AG04450 (cell line): ENCODE data around the gene EPB42. TPM values are rescaled to one million over a fixed set of nuclear protein-coding genes. Genes with fewer than 3 reads are reported as not detected.

ENCODE experiments used
- CTCF ChIA-PET: fragments of 300-600, 350-600 bp; formaldehyde crosslinking; extraction: SDS; loops from one replicate; lab custom pipeline; 2022; ENCODE audit warnings: antibody characterized with exemption, inconsistent platforms; lab: Charles Lee
- POLR2A ChIA-PET: fragments of 350-600 bp; formaldehyde crosslinking; extraction: SDS; loops from one replicate; lab custom pipeline; 2021; ENCODE audit warnings: antibody characterized with exemption, inconsistent platforms; lab: Yijun Ruan, JAX
- DNase-seq: peaks from one replicate; pipeline ENCODE4 v3.0.0-alpha.2; 2011; ENCODE audit warnings: low read depth, low spot score
- H3K27ac ChIP-seq: one replicate; pipeline ENCODE4 v1.5.1; 2012; ENCODE audit warnings: low read depth, low read length, control low read depth
- H3K27me3 ChIP-seq: one replicate; pipeline ENCODE4 v1.6.0; 2012; ENCODE audit warnings: low read length; ENCODE audit not compliant: control insufficient read depth, insufficient read depth
- H3K4me3 ChIP-seq: 2 replicates; pipeline ENCODE4 v1.5.1; 2011; ENCODE audit warnings: mild to moderate bottlenecking, low read depth, low read length, control low read depth
- H3K9me3 ChIP-seq: 2 replicates; pipeline ENCODE4 v1.5.1; 2012; ENCODE audit warnings: low read length; ENCODE audit not compliant: control insufficient read depth, insufficient read depth
- polyA plus RNA-seq: library from polyadenylated mRNA; depleted of rRNA; stranded (reverse); fragments of >200 nt; gene quantifications from 2 replicates; pipeline ENCODE4 v1.2.3, GENCODE V29; 2011
- TF ChIP-seq, protein P1 (sequence below): IDR thresholded peaks from 2 replicates; pipeline ENCODE4 v1.5.1; 2011; ENCODE audit warnings: low read depth, low read length, control low read depth, inconsistent platforms

EPB42 gene
- polyA plus RNA-seq, 1 experiment, result not detected

DNA sequence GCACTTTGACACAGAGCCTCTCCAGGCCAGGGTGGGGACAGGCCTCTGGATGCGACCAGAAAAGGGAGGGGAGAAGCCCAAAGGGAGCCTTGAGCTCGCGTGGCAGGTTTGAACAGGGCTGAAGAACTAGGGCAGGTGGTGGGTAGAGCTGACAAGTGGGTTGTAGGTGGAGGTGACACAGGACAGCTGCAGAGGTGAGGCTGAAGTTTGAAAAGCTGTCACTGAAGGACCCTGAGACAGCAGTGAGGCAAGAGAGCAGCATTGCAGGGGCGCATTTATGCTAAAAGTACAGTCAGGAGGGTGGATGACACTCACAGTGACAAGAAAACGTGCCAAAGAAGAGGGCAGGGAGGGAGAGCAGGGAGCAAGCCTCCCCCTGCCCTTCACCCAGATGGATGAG lies 21.8 kb upstream of the EPB42 start:
- CTCF ChIA-PET, result no interaction called here
- TF ChIP-seq, protein P1, sequence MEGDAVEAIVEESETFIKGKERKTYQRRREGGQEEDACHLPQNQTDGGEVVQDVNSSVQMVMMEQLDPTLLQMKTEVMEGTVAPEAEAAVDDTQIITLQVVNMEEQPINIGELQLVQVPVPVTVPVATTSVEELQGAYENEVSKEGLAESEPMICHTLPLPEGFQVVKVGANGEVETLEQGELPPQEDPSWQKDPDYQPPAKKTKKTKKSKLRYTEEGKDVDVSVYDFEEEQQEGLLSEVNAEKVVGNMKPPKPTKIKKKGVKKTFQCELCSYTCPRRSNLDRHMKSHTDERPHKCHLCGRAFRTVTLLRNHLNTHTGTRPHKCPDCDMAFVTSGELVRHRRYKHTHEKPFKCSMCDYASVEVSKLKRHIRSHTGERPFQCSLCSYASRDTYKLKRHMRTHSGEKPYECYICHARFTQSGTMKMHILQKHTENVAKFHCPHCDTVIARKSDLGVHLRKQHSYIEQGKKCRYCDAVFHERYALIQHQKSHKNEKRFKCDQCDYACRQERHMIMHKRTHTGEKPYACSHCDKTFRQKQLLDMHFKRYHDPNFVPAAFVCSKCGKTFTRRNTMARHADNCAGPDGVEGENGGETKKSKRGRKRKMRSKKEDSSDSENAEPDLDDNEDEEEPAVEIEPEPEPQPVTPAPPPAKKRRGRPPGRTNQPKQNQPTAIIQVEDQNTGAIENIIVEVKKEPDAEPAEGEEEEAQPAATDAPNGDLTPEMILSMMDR, result no peak
- POLR2A ChIA-PET, result no interaction called here
- H3K9me3 ChIP-seq, result no peaks in the 10 kb centered on the region
- H3K4me3 ChIP-seq, result no peak overlapping the region
- no peak overlapping the region for H3K27ac ChIP-seq
- DNase-seq, result no peak
- peaks cover 38% of the 10 kb centered on the region for H3K27me3 ChIP-seq

DNA sequence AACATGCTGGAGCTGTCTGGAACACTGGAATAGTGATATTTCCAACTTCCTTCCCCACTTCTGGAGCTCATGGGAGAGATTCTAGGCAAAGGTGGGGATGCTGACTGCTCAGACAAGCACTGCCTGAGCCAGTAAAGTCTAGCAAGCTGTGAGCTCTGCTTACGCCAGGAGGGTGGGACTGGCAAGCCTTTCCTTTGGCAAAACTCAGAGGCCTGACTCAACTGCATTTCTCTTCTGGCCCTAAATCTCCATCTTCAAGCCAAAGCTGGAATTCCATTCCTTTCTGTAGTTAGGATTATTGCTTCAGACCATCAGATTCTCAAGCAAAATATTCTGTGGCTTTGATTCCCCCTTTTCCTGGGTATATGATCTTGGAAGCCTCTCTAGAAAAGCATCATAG lies 20.3 kb upstream of the EPB42 start:
- Histone ChIP-seq H3K9me3 (no peaks in the 10 kb centered on the region), H3K27ac (no peak overlapping the region), H3K27me3 (peaks cover 41% of the 10 kb centered on the region), H3K4me3 (no peak overlapping the region)
- TF ChIP-seq, protein P1, result no peak
- DNase-seq, result no peak
- ChIA-PET POLR2A (no interaction called here), CTCF (interaction anchor here (1.2 to 1.5 kb wide), 2 partner anchors 15 to 44 kb away, joined by 5 read pairs; no protein-coding TSS in a partner anchor)

DNA sequence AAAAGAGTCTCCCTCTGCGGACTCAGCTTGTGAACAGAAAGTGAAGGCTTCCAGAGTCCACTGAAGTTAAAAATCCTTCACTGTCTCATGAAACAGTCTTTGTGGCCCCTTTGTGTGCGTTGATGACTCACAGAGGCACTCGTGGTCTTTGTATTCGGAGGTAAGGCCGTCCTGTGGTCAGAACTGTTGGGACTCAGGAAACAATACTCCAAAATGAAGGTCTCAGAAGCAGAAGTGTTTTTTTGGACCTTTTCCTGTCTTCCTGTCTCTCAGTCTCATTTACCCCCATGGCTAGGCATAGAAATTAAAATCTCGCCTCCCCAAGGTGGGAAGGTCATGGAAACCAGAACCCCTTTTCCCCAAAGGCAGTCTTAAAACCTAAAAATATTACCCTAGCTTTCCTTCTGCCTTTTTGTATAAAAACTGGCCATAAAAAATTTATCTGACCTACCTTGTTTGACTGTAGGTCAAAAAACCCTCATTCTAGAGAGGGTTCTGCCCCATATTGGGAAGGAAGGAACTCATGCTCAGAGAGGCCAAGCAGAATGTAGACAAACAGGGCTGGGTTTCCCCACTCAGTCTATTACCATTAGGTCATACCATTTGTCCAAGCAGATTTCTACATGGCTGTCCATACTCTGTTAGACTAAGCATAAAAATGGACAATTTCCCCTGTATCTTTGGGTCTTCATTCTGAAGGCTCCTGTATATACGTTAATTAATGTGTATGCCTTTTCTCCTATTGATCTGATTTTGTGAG lies 19.1 kb upstream of the EPB42 start:
- CTCF ChIA-PET, result interaction anchor here (1.0 kb wide), 1 partner anchor 15 kb away, joined by 3 read pairs; no protein-coding TSS in a partner anchor

DNA sequence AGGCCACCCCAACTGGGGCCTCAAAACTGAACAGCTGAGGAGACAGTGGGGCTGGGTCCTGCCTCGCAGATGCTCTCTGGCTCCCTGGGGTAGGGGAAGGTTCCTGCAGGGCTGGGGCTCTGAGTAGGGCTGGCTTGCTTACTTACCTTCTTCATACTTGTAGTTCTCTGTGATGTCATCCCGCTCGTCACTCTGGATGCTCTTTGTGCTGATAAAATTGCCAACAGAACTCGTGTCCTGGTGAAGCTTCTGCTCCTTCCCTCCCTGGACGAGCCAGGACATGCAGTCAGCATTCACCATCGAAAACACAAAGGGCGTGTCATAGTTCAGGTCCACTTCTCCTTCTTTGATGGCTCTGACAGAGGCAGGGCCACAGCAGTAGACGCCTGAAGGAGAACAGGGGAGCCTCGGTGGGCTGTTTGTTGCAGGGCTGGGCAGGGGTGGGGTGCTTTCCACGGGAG lies 17.9 kb upstream of the EPB42 start:
- ChIA-PET POLR2A (no interaction called here), CTCF (no interaction called here)
- H3K27ac ChIP-seq, result no peak overlapping the region
- no peaks in the 10 kb centered on the region for H3K9me3 ChIP-seq
- no peak for DNase-seq
- TF ChIP-seq, protein P1, result no peak
- no peak overlapping the region for H3K4me3 ChIP-seq
- H3K27me3 ChIP-seq, result peaks cover 49% of the 10 kb centered on the region

More for the DNA sequence above, 19.1 kb upstream of the EPB42 start:
- Histone ChIP-seq H3K9me3 (no peaks in the 10 kb centered on the region), H3K4me3 (no peak overlapping the region), H3K27me3 (peaks cover 40% of the 10 kb centered on the region), H3K27ac (no peak overlapping the region)
- POLR2A ChIA-PET, result no interaction called here
- no peak for DNase-seq
- TF ChIP-seq, protein P1, result no peak

DNA sequence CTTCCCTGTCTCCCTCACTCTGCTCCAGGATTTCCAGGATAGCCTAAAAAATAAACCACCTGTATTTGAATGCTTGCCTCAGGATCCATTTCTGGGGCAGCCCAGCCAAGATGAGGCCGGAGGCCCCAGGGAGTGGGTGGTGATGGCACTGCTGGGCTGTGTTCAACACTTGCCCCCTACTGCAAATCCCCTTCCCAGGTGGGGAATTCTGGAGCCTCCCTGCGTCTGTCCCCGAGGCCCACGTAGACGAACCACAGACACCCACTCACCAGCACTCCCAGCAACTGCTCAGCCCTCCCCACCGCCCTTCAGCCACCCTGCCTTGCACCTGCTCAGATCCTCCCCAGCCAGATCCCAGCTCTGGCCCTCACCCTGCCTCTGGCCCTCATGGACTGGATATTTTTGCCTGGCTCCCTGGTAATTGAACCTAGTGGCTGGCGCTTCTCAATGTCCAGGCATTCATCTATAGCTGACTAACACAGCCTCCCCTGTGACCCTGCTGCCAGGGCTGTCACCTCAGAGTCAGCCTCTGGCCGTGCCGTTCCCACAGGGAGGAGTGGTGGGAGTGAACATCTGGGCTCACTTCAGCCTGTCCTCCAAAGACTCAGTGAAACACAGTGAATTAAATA lies 17.1 kb upstream of the EPB42 start:
- Histone ChIP-seq H3K9me3 (no peaks in the 10 kb centered on the region), H3K4me3 (no peak overlapping the region), H3K27ac (no peak overlapping the region), H3K27me3 (peaks cover 50% of the 10 kb centered on the region)
- ChIA-PET POLR2A (no interaction called here), CTCF (no interaction called here)
- TF ChIP-seq, protein P1, result no peak
- DNase-seq, result no peak
